ENCODE data around the gene TLCD4. TPM values are rescaled to one million over a fixed set of nuclear protein-coding genes. Genes with fewer than 3 reads are reported as not detected.

Gene TLCD4
- total and polyA plus RNA-seq, 10 of the 15 experiments (the other 5 are each of a cell fraction or from before 2014, with no cell fraction given) = under 0.01 to 0.10 (median 0.04) TPM; not detected in 5

GRCh38 chr1:95072532-95073419 lies 44.4 kb upstream of the TLCD4 start, which contains the start of gene ALG14 (continued):
- TF ChIP-seq ZBTB11 (CRISPR knock-in tag; IDR thresholded peaks at IDR 0.05) = no peak
- no peak for TF ChIP-seq HDAC2 (IDR thresholded peaks at IDR 0.05)
- TF ChIP-seq SUZ12 (IDR thresholded peaks at IDR 0.05; ENCODE audit: unreplicated experiment) = no peak
- no peak for TF ChIP-seq CBX5 (IDR thresholded peaks at IDR 0.05; ENCODE audit: low read depth)
- TF ChIP-seq MTA3 (IDR thresholded peaks at IDR 0.05; ENCODE audit: borderline replicate concordance, low read length) = no peak
- TF ChIP-seq TCF12 (IDR thresholded peaks at IDR 0.05; ENCODE audit: low read depth, low read length) = no peak
- no peak for TF ChIP-seq HDAC6 (IDR thresholded peaks at IDR 0.05; ENCODE audit: unreplicated experiment)
- TF ChIP-seq NR2C1 (IDR thresholded peaks at IDR 0.05) = peak; percentile 97
- no peak for TF ChIP-seq KDM1A (IDR thresholded peaks at IDR 0.05; ENCODE audit: borderline replicate concordance)
- TF ChIP-seq TCF7 (IDR thresholded peaks at IDR 0.05; ENCODE audit: borderline replicate concordance) = no peak
- TF ChIP-seq BACH1 (IDR thresholded peaks at IDR 0.05; ENCODE audit: borderline replicate concordance) = no peak
- no peak for TF ChIP-seq ZZZ3 (IDR thresholded peaks at IDR 0.05; ENCODE audit: control insufficient read depth, insufficient read length, low read depth)
- 0 out of 2 replicates have a peak, but pooled peaks have one; percentile 41 for TF ChIP-seq LARP7 (IDR thresholded peaks at IDR 0.05)
- TF ChIP-seq CHD1 (IDR thresholded peaks at IDR 0.05; ENCODE audit: low read depth, low read length) = no peak
- TF ChIP-seq RCOR1 (conservative IDR thresholded peaks at IDR 0.05; ENCODE audit: low read depth, low read length) = no peak
- TF ChIP-seq MEF2B (IDR thresholded peaks at IDR 0.05; ENCODE audit: partially characterized antibody, poor library complexity, severe bottlenecking) = no peak
- TF ChIP-seq, protein P1, sequence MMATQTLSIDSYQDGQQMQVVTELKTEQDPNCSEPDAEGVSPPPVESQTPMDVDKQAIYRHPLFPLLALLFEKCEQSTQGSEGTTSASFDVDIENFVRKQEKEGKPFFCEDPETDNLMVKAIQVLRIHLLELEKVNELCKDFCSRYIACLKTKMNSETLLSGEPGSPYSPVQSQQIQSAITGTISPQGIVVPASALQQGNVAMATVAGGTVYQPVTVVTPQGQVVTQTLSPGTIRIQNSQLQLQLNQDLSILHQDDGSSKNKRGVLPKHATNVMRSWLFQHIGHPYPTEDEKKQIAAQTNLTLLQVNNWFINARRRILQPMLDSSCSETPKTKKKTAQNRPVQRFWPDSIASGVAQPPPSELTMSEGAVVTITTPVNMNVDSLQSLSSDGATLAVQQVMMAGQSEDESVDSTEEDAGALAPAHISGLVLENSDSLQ (IDR thresholded peaks at IDR 0.05) = peak; percentile 42; the same call in 1 of the 2 replicates
- TF ChIP-seq ZBED1 (IDR thresholded peaks at IDR 0.05; ENCODE audit: borderline replicate concordance) = no peak
- TF ChIP-seq MYC (IDR thresholded peaks at IDR 0.05; ENCODE audit: insufficient read depth, insufficient read length, insufficient replicate concordance, low read length, severe bottlenecking) = no peak
- no peak for TF ChIP-seq NFXL1 (IDR thresholded peaks at IDR 0.05; ENCODE audit: borderline replicate concordance)
- TF ChIP-seq, protein P2, sequence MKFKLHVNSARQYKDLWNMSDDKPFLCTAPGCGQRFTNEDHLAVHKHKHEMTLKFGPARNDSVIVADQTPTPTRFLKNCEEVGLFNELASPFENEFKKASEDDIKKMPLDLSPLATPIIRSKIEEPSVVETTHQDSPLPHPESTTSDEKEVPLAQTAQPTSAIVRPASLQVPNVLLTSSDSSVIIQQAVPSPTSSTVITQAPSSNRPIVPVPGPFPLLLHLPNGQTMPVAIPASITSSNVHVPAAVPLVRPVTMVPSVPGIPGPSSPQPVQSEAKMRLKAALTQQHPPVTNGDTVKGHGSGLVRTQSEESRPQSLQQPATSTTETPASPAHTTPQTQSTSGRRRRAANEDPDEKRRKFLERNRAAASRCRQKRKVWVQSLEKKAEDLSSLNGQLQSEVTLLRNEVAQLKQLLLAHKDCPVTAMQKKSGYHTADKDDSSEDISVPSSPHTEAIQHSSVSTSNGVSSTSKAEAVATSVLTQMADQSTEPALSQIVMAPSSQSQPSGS (IDR thresholded peaks at IDR 0.05; ENCODE audit: low read length) = no peak
- TF ChIP-seq RELA (IDR thresholded peaks at IDR 0.05; ENCODE audit: borderline replicate concordance, partially characterized antibody) = no peak
- no peak for TF ChIP-seq CREB1 (IDR thresholded peaks at IDR 0.05; ENCODE audit: low read depth)
- TF ChIP-seq BCL11A (IDR thresholded peaks at IDR 0.05; ENCODE audit: low read depth, low read length) = no peak
- no peak for TF ChIP-seq BMI1 (IDR thresholded peaks at IDR 0.05; ENCODE audit: borderline replicate concordance)

Data from GM12878 (cell line).